ENCODE data around the gene NKAPL.

Gene NKAPL

GRCh38 chr6:28235912-28236452 is 23.1 kb upstream of the NKAPL start:
- TF ChIP-seq CTCF (IDR thresholded peaks at IDR 0.05) = no peak

- TF ChIP-seq CTCF (IDR thresholded peaks at IDR 0.05) = no peak
Measured at GRCh38 chr6:28239636-28240035, 19.5 kb upstream of the NKAPL start.

- no peak for TF ChIP-seq CTCF (IDR thresholded peaks at IDR 0.05)
Measured at GRCh38 chr6:28240471-28240870, 18.6 kb upstream of the NKAPL start.

- TF ChIP-seq CTCF (IDR thresholded peaks at IDR 0.05) = no peak
Measured at GRCh38 chr6:28243946-28244345, 15.2 kb upstream of the NKAPL start.

GRCh38 chr6:28245206-28245941 is 13.7 kb upstream of the NKAPL start:
- TF ChIP-seq CTCF (IDR thresholded peaks at IDR 0.05) = no peak

GRCh38 chr6:28248916-28249315 is 10.2 kb upstream of the NKAPL start:
- TF ChIP-seq CTCF (IDR thresholded peaks at IDR 0.05) = no peak

GRCh38 chr6:28250747-28251146 is 8.3 kb upstream of the NKAPL start:
- TF ChIP-seq CTCF (IDR thresholded peaks at IDR 0.05) = no peak

- no peak for TF ChIP-seq CTCF (IDR thresholded peaks at IDR 0.05)
Measured at GRCh38 chr6:28251661-28252008, 7.5 kb upstream of the NKAPL start.
